NB4 (cell line): Measurements from ENCODE around the gene PTF1A.

Experiments
- DNase-seq: peaks from one replicate; pipeline ENCODE4 v3.0.0; 2010; ENCODE audit warnings: low read depth
- H3K4me3 ChIP-seq: one replicate; pipeline ENCODE4 v1.5.1; 2011; ENCODE audit warnings: mild to moderate bottlenecking, low read depth, low read length, moderate library complexity
- CTCF ChIP-seq: IDR thresholded peaks from one replicate; pipeline ENCODE4 v1.5.1; 2012; ENCODE audit warnings: low read depth, low read length
- MAX ChIP-seq: IDR thresholded peaks from 2 replicates; pipeline ENCODE4 v1.6.1; 2011; ENCODE audit warnings: low read depth, low read length
- MYC ChIP-seq: IDR thresholded peaks from 2 replicates; pipeline ENCODE4 v1.6.1; 2011; ENCODE audit warnings: low read depth, low read length
- POLR2A ChIP-seq: IDR thresholded peaks from 2 replicates; pipeline ENCODE4 v1.6.1; 2011; ENCODE audit warnings: mild to moderate bottlenecking; ENCODE audit not compliant: insufficient read length; ENCODE audit errors: extremely low read depth

The PTF1A gene

GRCh38 chr10:23194966-23195845 is 3.1 kb downstream of the PTF1A start:
- H3K4me3 ChIP-seq = no peak overlapping the region
- no peak for DNase-seq
- TF ChIP-seq POLR2A (no peak), CTCF (no peak), MAX (no peak), MYC (no peak)

GRCh38 chr10:23195846-23196600 is 3.9 kb downstream of the PTF1A start:
- no peak for TF ChIP-seq POLR2A
- TF ChIP-seq MYC = no peak
- no peak for TF ChIP-seq CTCF
- no peak for TF ChIP-seq MAX
- DNase-seq = no peak
- no peak overlapping the region for H3K4me3 ChIP-seq

GRCh38 chr10:23196915-23197314 is 4.8 kb downstream of the PTF1A start:
- TF ChIP-seq POLR2A (no peak), MYC (no peak), CTCF (no peak), MAX (no peak)
- no peak overlapping the region for H3K4me3 ChIP-seq
- DNase-seq = no peak

GRCh38 chr10:23197416-23197861 is 5.3 kb downstream of the PTF1A start:
- no peak for DNase-seq
- TF ChIP-seq POLR2A = no peak

GRCh38 chr10:23198610-23198939 is 6.5 kb downstream of the PTF1A start:
- TF ChIP-seq MAX (no peak), CTCF (no peak), POLR2A (no peak), MYC (no peak)
- no peak overlapping the region for H3K4me3 ChIP-seq
- DNase-seq = no peak

More at GRCh38 chr10:23197416-23197861, 5.3 kb downstream of the PTF1A start:
- no peak overlapping the region for H3K4me3 ChIP-seq

GRCh38 chr10:23198940-23199767 is 7.0 kb downstream of the PTF1A start:
- TF ChIP-seq CTCF (no peak), POLR2A (no peak), MAX (no peak), MYC (no peak)
- no peak overlapping the region for H3K4me3 ChIP-seq
- DNase-seq = no peak
